Lower lobe of right lung (tissue), 2 donors: Measurements from ENCODE around the gene ELP1. TPM values are rescaled to one million over a fixed set of nuclear protein-coding genes. Genes with fewer than 3 reads are reported as not detected.
"Not testable (repeated sequence)": the region's sequence is repeated elsewhere in the genome, so short reads cannot be mapped to it uniquely, and the experiment has no call there.

Experiments
- ATAC-seq, 2 donors: fragments of 200-7000 bp; cut with Tn5 transposase; one replicate each; pipeline ENCODE4 v1.9.1; 2020 to 2022; ENCODE audit warnings: mild to moderate bottlenecking in 2 of 2, moderate library complexity in 2 of 2
- DNase-seq: peaks from one replicate; pipeline ENCODE4 v3.0.0-alpha.2; 2020
- H3K27ac ChIP-seq: fragments of 200-600 bp; one replicate; pipeline ENCODE4 v1.8.0; 2022
- H3K27me3 ChIP-seq: fragments of 200-600 bp; one replicate; pipeline ENCODE4 v1.8.0; 2022; ENCODE audit warnings: low read depth
- H3K36me3 ChIP-seq: fragments of 200-600 bp; one replicate; pipeline ENCODE4 v1.8.0; 2022; ENCODE audit warnings: mild to moderate bottlenecking
- H3K4me1 ChIP-seq: fragments of 200-600 bp; one replicate; pipeline ENCODE4 v1.8.0; 2022
- H3K4me3 ChIP-seq: fragments of 200-600 bp; one replicate; pipeline ENCODE4 v1.8.0; 2022; ENCODE audit warnings: mild to moderate bottlenecking
- H3K9me3 ChIP-seq: fragments of 200-600 bp; one replicate; pipeline ENCODE4 v1.8.0; 2022
- CTCF ChIP-seq: fragments of 200-600 bp; IDR thresholded peaks from one replicate; pipeline ENCODE4 v1.8.0; 2022; ENCODE audit warnings: antibody characterized with exemption, mild to moderate bottlenecking
- intact Hi-C: fragments of 100-400 bp; cut with DNase I; formaldehyde crosslinking; loops from one replicate; pipeline ENCODE4 v1.11.0; 2022
- total RNA-seq: library from RNA; stranded (reverse); fragmentation: NEBNext Ultra II Directional; extraction: Animal tissue kit (Norgen Biotek cat#: 25700); gene quantifications from one replicate; pipeline ENCODE4 v1.2.1, GENCODE V29; 2021
- donor health status: DM: no; HTN: yes; CAD: no; lungs with severe emphysema.

ELP1 gene
- total RNA-seq, 1 donor from 2014 or later: 25.3 TPM

DNA sequence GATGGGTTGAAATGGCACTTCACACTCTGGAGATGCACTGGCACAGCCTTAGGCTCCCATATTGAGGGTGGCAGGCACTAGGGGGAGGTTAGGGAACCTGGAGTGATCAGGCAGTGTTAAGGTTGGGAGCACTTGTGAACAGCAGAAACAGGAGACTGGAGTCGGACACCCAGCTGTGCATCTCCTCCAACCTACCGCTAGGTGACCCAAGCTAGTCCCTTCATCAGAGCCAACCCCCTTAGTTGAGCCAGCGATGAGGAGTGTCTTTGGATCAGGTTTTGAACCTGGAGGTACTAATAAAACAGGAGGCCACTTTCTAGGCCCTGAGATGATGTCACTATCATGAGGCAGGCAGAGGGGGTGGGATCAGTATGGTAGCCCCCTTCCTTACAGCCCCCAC is 79.8 kb downstream of the ELP1 start:
- ATAC-seq: no peak
- Histone ChIP-seq H3K4me3 (no peak overlapping the region), H3K36me3 (no peaks in the 10 kb centered on the region), H3K4me1 (no peaks in the 10 kb centered on the region), H3K27me3 (no peaks in the 10 kb centered on the region), H3K27ac (no peak overlapping the region), H3K9me3 (no peaks in the 10 kb centered on the region)
- no peak for DNase-seq
- TF ChIP-seq CTCF: no peak
- intact Hi-C loops: no loop called here

GRCh38 chr9:108852079-108852478 is 81.8 kb downstream of the ELP1 start:
- Histone ChIP-seq H3K36me3 (no peaks in the 10 kb centered on the region), H3K27me3 (peaks cover 3% of the 10 kb centered on the region), H3K4me1 (no peaks in the 10 kb centered on the region), H3K4me3 (no peak overlapping the region), H3K9me3 (no peaks in the 10 kb centered on the region), H3K27ac (no peak overlapping the region)
- ATAC-seq (no peak), DNase-seq (no peak)
- no peak for TF ChIP-seq CTCF
- intact Hi-C loops: no loop called here

- H3K4me1 ChIP-seq: no peaks in the 10 kb centered on the region
- DNase-seq: no peak
- no peak overlapping the region for H3K27ac ChIP-seq
- H3K36me3 ChIP-seq: no peaks in the 10 kb centered on the region
- peaks cover 3% of the 10 kb centered on the region for H3K27me3 ChIP-seq
- ATAC-seq: no peak
- H3K9me3 ChIP-seq: no peaks in the 10 kb centered on the region
- intact Hi-C loops: no loop called here
- H3K4me3 ChIP-seq: no peak overlapping the region
- no peak for TF ChIP-seq CTCF
These were observed 82.8 kb downstream of the ELP1 start for GRCh38 chr9:108851138-108851537.

DNA sequence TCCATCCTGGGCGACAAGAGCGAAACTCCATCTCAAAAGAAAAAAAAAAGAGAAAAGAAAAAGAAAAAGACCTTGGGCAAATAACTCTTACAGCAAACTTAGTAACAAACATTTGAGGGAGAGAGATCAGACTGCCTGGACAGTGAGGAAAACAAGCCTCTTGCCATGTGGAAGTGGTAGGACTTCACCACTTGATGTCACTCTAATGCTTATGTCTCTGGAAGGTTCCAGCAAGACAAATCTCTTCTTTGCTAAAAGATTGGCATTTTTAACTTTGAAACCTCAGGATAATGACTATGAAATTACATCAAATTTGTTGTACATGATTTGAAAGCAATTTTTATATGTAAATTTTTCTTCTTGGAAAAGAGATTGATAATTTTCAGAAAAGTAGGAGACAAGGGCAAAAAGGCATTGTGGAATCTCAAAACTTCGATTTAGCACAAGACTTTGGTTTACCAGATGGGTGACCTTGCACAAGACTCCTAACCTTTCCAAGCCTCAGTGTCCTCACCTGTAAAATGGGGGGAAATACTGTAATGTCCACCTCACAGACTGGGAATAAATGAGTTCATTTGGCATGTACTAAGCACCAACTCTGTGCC is 83.5 kb downstream of the ELP1 start:
- no peak for DNase-seq
- TF ChIP-seq CTCF: peak; percentile 27
- peak in 1 of 2 donors; percentile 74 for ATAC-seq

GRCh38 chr9:108848296-108848695 is 85.6 kb downstream of the ELP1 start:
- intact Hi-C loops, H3K27me3 ChIP-seq, ATAC-seq, H3K4me1 ChIP-seq, H3K4me3 ChIP-seq, DNase-seq, H3K9me3 ChIP-seq, H3K27ac ChIP-seq, H3K36me3 ChIP-seq: not testable (repeated sequence)

More for the DNA sequence above, 83.5 kb downstream of the ELP1 start:
- Histone ChIP-seq H3K27me3 (peaks cover 3% of the 10 kb centered on the region), H3K27ac (no peak overlapping the region), H3K36me3 (no peaks in the 10 kb centered on the region), H3K9me3 (no peaks in the 10 kb centered on the region), H3K4me1 (no peaks in the 10 kb centered on the region), H3K4me3 (no peak overlapping the region)
- intact Hi-C loops: no loop called here

DNA sequence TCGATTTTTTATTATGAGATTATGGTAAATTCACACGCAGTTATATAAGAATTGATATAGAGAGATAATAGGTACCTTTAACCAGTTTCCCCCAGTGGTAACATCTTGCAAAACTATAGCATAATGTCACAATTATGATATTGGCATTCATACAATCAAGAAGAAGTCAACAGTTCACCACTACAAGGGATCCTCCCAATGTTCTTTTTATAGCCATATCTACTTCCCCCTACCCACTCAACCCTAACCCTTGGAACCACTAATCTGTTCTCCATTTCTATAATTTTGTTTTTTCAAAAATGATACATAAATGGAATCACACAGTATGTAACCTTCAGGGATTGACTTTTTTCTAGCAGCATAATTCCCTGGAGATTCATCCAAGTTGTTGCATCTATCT is 88.0 kb downstream of the ELP1 start:
- Histone ChIP-seq H3K36me3 (no peaks in the 10 kb centered on the region), H3K27me3 (peaks cover 3% of the 10 kb centered on the region), H3K27ac (no peak overlapping the region), H3K4me1 (no peaks in the 10 kb centered on the region), H3K4me3 (no peak overlapping the region), H3K9me3 (no peaks in the 10 kb centered on the region)
- DNase-seq (no peak), ATAC-seq (no peak)
- intact Hi-C loops: no loop called here
- TF ChIP-seq CTCF: no peak
